Fibroblast of lung (primary cell): ENCODE results near the gene GNG3. TPM values are rescaled to one million over a fixed set of nuclear protein-coding genes. Genes with fewer than 3 reads are reported as not detected.
A peak's percentile ranks its signal among the peaks of the same experiment; 100 is the strongest.

Source experiments
- DNase-seq, 2 donors: peaks; one replicate each; pipeline versions ENCODE4 v3.0.0 to v3.0.0-alpha.2; 2010; ENCODE audit warnings: low read depth in 2 of 2
- H2AFZ ChIP-seq: 2 replicates; pipeline ENCODE4 v1.5.1; 2012; ENCODE audit warnings: low read length, control low read depth, inconsistent platforms
- H3K27ac ChIP-seq: 2 replicates; pipeline ENCODE4 v1.5.1; 2011; ENCODE audit warnings: low read length, control low read depth; ENCODE audit not compliant: insufficient read depth
- H3K27me3 ChIP-seq: 2 replicates; pipeline ENCODE4 v1.5.1; 2011; ENCODE audit warnings: mild to moderate bottlenecking, low read length; ENCODE audit not compliant: control insufficient read depth, insufficient read depth
- H3K36me3 ChIP-seq: 2 replicates; pipeline ENCODE4 v1.5.1; 2011; ENCODE audit warnings: low read length; ENCODE audit not compliant: control insufficient read depth, insufficient read depth
- H3K4me1 ChIP-seq: 2 replicates; pipeline ENCODE4 v1.5.1; 2011; ENCODE audit warnings: low read length; ENCODE audit not compliant: control insufficient read depth, insufficient read depth; ENCODE audit errors: extremely low read depth
- H3K4me2 ChIP-seq: 2 replicates; pipeline ENCODE4 v1.5.1; 2011; ENCODE audit warnings: low read length, control low read depth; ENCODE audit not compliant: insufficient read depth; ENCODE audit errors: extremely low read depth
- H3K4me3 ChIP-seq, 4 experiments: fragments of 200-600 bp in 1 of 4; sonication (generic) in 1 of 4; replicated peaks in 1 of 4; 2 replicates each; pipeline ENCODE4 v1.5.1; 2011 to 2016; ENCODE audit warnings: low read length in 4 of 4, low read depth in 3 of 4, mild to moderate bottlenecking in 3 of 4, control low read depth in 2 of 4, inconsistent platforms in 1 of 4, mixed read lengths in 1 of 4; ENCODE audit not compliant: insufficient read depth in 1 of 4; ENCODE audit errors: control extremely low read depth in 1 of 4
- H3K79me2 ChIP-seq: 2 replicates; pipeline ENCODE4 v1.5.1; 2012; ENCODE audit warnings: mild to moderate bottlenecking, low read length, inconsistent platforms; ENCODE audit not compliant: control insufficient read depth, insufficient read depth
- H3K9ac ChIP-seq: 2 replicates; pipeline ENCODE4 v1.5.1; 2011; ENCODE audit warnings: mild to moderate bottlenecking, low read length, control low read depth; ENCODE audit not compliant: insufficient read depth
- H3K9me3 ChIP-seq: 2 replicates; pipeline ENCODE4 v1.5.1; 2012; ENCODE audit warnings: low read depth, low read length; ENCODE audit not compliant: control insufficient read depth, insufficient read depth
- H4K20me1 ChIP-seq: 2 replicates; pipeline ENCODE4 v1.5.1; 2011; ENCODE audit warnings: low read length; ENCODE audit not compliant: control insufficient read depth, insufficient read depth; ENCODE audit errors: extremely low read depth
- CTCF ChIP-seq, 2 donors: IDR thresholded peaks in 1 of 2; conservative IDR thresholded peaks in 1 of 2; 1 replicate in 1 of 2; 2 replicates in 1 of 2; pipeline ENCODE4 v1.5.1; 2011 to 2012; ENCODE audit warnings: low read length in 2 of 2, control low read depth in 1 of 2, inconsistent platforms in 1 of 2, low read depth in 1 of 2, mild to moderate bottlenecking in 1 of 2
- EZH2 ChIP-seq: IDR thresholded peaks from 2 replicates; pipeline ENCODE4 v1.5.1; 2012; ENCODE audit warnings: low read length, control low read depth, mild to moderate bottlenecking; ENCODE audit errors: missing control alignments
- polyA plus RNA-seq, 2 donors: library from polyadenylated mRNA; depleted of rRNA in 1 of 2; stranded (reverse) in 1 of 2; unstranded in 1 of 2; fragments of >200 nt; gene quantifications; 2 replicates each; pipeline ENCODE4 v1.2.1, GENCODE V29; 2011 to 2012; ENCODE audit warnings: missing spikeins in 1 of 2
- total RNA-seq: library from RNA; depleted of rRNA; stranded (reverse); fragments of >200 nt; gene quantifications from 2 replicates; pipeline ENCODE4 v1.2.1, GENCODE V29; 2014

Gene GNG3
- total and polyA plus RNA-seq, 2 donors (not counting 1 experiment from before 2014, with no cell fraction given) = not detected

GRCh38 chr11:62755086-62755615 is 47.7 kb downstream of the GNG3 start:
- Histone ChIP-seq H3K4me3 (no peak overlapping the region), H3K79me2 (peaks cover 7% of the 10 kb centered on the region), H4K20me1 (no peaks in the 10 kb centered on the region), H3K9ac (no peak overlapping the region), H2AFZ (no peak overlapping the region), H3K4me2 (no peak overlapping the region), H3K27me3 (no peaks in the 10 kb centered on the region), H3K9me3 (no peaks in the 10 kb centered on the region), H3K4me1 (no peaks in the 10 kb centered on the region), H3K36me3 (peaks cover 5% of the 10 kb centered on the region), H3K27ac (no peak overlapping the region)
- no peak for DNase-seq
- no peak for TF ChIP-seq EZH2
- TF ChIP-seq CTCF (conservative IDR thresholded peaks at IDR 0.05 in 1 of 2, IDR thresholded peaks at IDR 0.05 in 1 of 2; ENCODE audit: low read depth in 1 of 2, low read length in 2 of 2) = no peak

GRCh38 chr11:62757846-62758788 is 50.6 kb downstream of the GNG3 start:
- no peaks in the 10 kb centered on the region for H3K36me3 ChIP-seq
- no peaks in the 10 kb centered on the region for H4K20me1 ChIP-seq
- TF ChIP-seq EZH2 = no peak
- TF ChIP-seq CTCF (conservative IDR thresholded peaks at IDR 0.05 in 1 of 2, IDR thresholded peaks at IDR 0.05 in 1 of 2; ENCODE audit: low read depth in 1 of 2, low read length in 2 of 2) = no peak
- no peak overlapping the region for H3K9ac ChIP-seq
- H3K4me2 ChIP-seq = no peak overlapping the region
- no peak overlapping the region for H3K27ac ChIP-seq
- H3K4me3 ChIP-seq = no peak overlapping the region
- H2AFZ ChIP-seq = peak overlapping the region; percentile 26
- H3K4me1 ChIP-seq = no peaks in the 10 kb centered on the region
- H3K79me2 ChIP-seq = peaks cover 8% of the 10 kb centered on the region
- H3K27me3 ChIP-seq = no peaks in the 10 kb centered on the region
- H3K9me3 ChIP-seq = no peaks in the 10 kb centered on the region
- no peak for DNase-seq

Other genes with a start within 250 kb of the GNG3 start
- gene AHNAK, start 160.9 kb upstream of the GNG3 start, total RNA-seq = 396 and 762 TPM in 2 replicates
- 209 and 220 TPM in 2 replicates for gene AHNAK, start 160.9 kb upstream of the GNG3 start, polyA plus RNA-seq
- gene EEF1G, start 133.8 kb upstream of the GNG3 start, total RNA-seq = 1,405 and 1,825 TPM in 2 replicates
- gene EEF1G, start 133.8 kb upstream of the GNG3 start, polyA plus RNA-seq = 1,308 and 1,333 TPM in 2 replicates
- 6.9 and 7.8 TPM in 2 replicates for gene TUT1, start 116.2 kb upstream of the GNG3 start, total RNA-seq
- gene TUT1, start 116.2 kb upstream of the GNG3 start, polyA plus RNA-seq = 5.5 and 6.8 TPM in 2 replicates
- 117 and 124 TPM in 2 replicates for gene MTA2, start 105.8 kb upstream of the GNG3 start, total RNA-seq
- gene MTA2, start 105.8 kb upstream of the GNG3 start, polyA plus RNA-seq = 31.4 and 33.6 TPM in 2 replicates
- gene EML3, start 94.9 kb upstream of the GNG3 start, total RNA-seq = 17.5 and 20.5 TPM in 2 replicates
- 17.8 and 22.6 TPM in 2 replicates for gene EML3, start 94.9 kb upstream of the GNG3 start, polyA plus RNA-seq
- gene ROM1, start 94.4 kb upstream of the GNG3 start, total RNA-seq = 8.5 and 9.9 TPM in 2 replicates
- gene ROM1, start 94.4 kb upstream of the GNG3 start, polyA plus RNA-seq = 1.7 and 3.0 TPM in 2 replicates
- gene B3GAT3, start 85.7 kb upstream of the GNG3 start, total RNA-seq = 29.1 and 30.8 TPM in 2 replicates
- 15.9 and 17.6 TPM in 2 replicates for gene B3GAT3, start 85.7 kb upstream of the GNG3 start, polyA plus RNA-seq
- 167 and 279 TPM in 2 replicates for gene GANAB, start 61.1 kb upstream of the GNG3 start, total RNA-seq
- 328 and 368 TPM in 2 replicates for gene GANAB, start 61.1 kb upstream of the GNG3 start, polyA plus RNA-seq
- 16.4 and 16.7 TPM in 2 replicates for gene INTS5, start 54.4 kb upstream of the GNG3 start, total RNA-seq
- 9.4 and 13.2 TPM in 2 replicates for gene INTS5, start 54.4 kb upstream of the GNG3 start, polyA plus RNA-seq
- gene C11orf98, start 42.5 kb upstream of the GNG3 start, total RNA-seq = 25.4 and 33.4 TPM in 2 replicates
- 38.2 and 64.8 TPM in 2 replicates for gene C11orf98, start 42.5 kb upstream of the GNG3 start, polyA plus RNA-seq
- gene CSKMT, start 42.4 kb upstream of the GNG3 start, total RNA-seq = 8.4 and 9.8 TPM in 2 replicates
- 2.6 and 2.9 TPM in 2 replicates for gene CSKMT, start 42.4 kb upstream of the GNG3 start, polyA plus RNA-seq
- 12.1 and 14.0 TPM in 2 replicates for gene UQCC3, start 36.0 kb upstream of the GNG3 start, total RNA-seq
- 4.7 and 7.3 TPM in 2 replicates for gene UQCC3, start 36.0 kb upstream of the GNG3 start, polyA plus RNA-seq
- gene LBHD1, start 35.4 kb upstream of the GNG3 start, total RNA-seq = 3.6 and 4.5 TPM in 2 replicates
- gene LBHD1, start 35.4 kb upstream of the GNG3 start, polyA plus RNA-seq = 3.1 and 3.4 TPM in 2 replicates
- 143 and 229 TPM in 2 replicates for gene UBXN1, start 28.6 kb upstream of the GNG3 start, total RNA-seq
- 76.4 and 88.6 TPM in 2 replicates for gene UBXN1, start 28.6 kb upstream of the GNG3 start, polyA plus RNA-seq
- 13.4 and 31.5 TPM in 2 replicates for gene LRRN4CL, start 18.1 kb upstream of the GNG3 start, total RNA-seq
- gene LRRN4CL, start 18.1 kb upstream of the GNG3 start, polyA plus RNA-seq = 7.9 and 12.7 TPM in 2 replicates
- 37.8 and 62.1 TPM in 2 replicates for gene BSCL2, start 252 bp upstream of the GNG3 start, total RNA-seq
- 35.5 and 54.0 TPM in 2 replicates for gene BSCL2, start 252 bp upstream of the GNG3 start, polyA plus RNA-seq
- 9.2 and 14.5 TPM in 2 replicates for gene HNRNPUL2, start 19.8 kb downstream of the GNG3 start, total RNA-seq
- 18.8 and 26.4 TPM in 2 replicates for gene HNRNPUL2, start 19.8 kb downstream of the GNG3 start, polyA plus RNA-seq
- gene TTC9C, start 20.8 kb downstream of the GNG3 start, total RNA-seq = 32.4 and 44.4 TPM in 2 replicates
- 26.1 and 27.3 TPM in 2 replicates for gene TTC9C, start 20.8 kb downstream of the GNG3 start, polyA plus RNA-seq
- gene ZBTB3, start 46.5 kb downstream of the GNG3 start, total RNA-seq = 13.4 and 14.4 TPM in 2 replicates
- 6.2 and 6.8 TPM in 2 replicates for gene ZBTB3, start 46.5 kb downstream of the GNG3 start, polyA plus RNA-seq
- 68.8 and 80.6 TPM in 2 replicates for gene POLR2G, start 53.9 kb downstream of the GNG3 start, total RNA-seq
- 216 and 228 TPM in 2 replicates for gene POLR2G, start 53.9 kb downstream of the GNG3 start, polyA plus RNA-seq
- gene TAF6L, start 63.7 kb downstream of the GNG3 start, total RNA-seq = 16.7 and 18.8 TPM in 2 replicates
- 10.0 and 12.7 TPM in 2 replicates for gene TAF6L, start 63.7 kb downstream of the GNG3 start, polyA plus RNA-seq
- 27.5 and 41.9 TPM in 2 replicates for gene TMEM179B, start 79.7 kb downstream of the GNG3 start, total RNA-seq
- 64.8 and 69.5 TPM in 2 replicates for gene TMEM179B, start 79.7 kb downstream of the GNG3 start, polyA plus RNA-seq
- gene TMEM223, start 84.3 kb downstream of the GNG3 start, total RNA-seq = 11.7 and 16.4 TPM in 2 replicates
- 14.4 and 15.4 TPM in 2 replicates for gene TMEM223, start 84.3 kb downstream of the GNG3 start, polyA plus RNA-seq
- 14.9 and 17.2 TPM in 2 replicates for gene NXF1, start 97.8 kb downstream of the GNG3 start, total RNA-seq
- gene NXF1, start 97.8 kb downstream of the GNG3 start, polyA plus RNA-seq = 27.8 and 43.7 TPM in 2 replicates
- gene STX5, start 124.4 kb downstream of the GNG3 start, total RNA-seq = 40.3 and 44.9 TPM in 2 replicates
- gene STX5, start 124.4 kb downstream of the GNG3 start, polyA plus RNA-seq = 48.7 and 48.9 TPM in 2 replicates
- gene TEX54, start 125.2 kb downstream of the GNG3 start, total RNA-seq = not detected in 2 replicates
- not detected in 2 replicates for gene TEX54, start 125.2 kb downstream of the GNG3 start, polyA plus RNA-seq
- gene WDR74, start 131.9 kb downstream of the GNG3 start, total RNA-seq = 85.3 and 86.9 TPM in 2 replicates
- 14.8 and 24.0 TPM in 2 replicates for gene WDR74, start 131.9 kb downstream of the GNG3 start, polyA plus RNA-seq
- 344 and 441 TPM in 2 replicates for gene SLC3A2, start 173.2 kb downstream of the GNG3 start, total RNA-seq
- gene SLC3A2, start 173.2 kb downstream of the GNG3 start, polyA plus RNA-seq = 91.2 and 132 TPM in 2 replicates
- gene CHRM1, start 213.7 kb downstream of the GNG3 start, total RNA-seq = not detected in 2 replicates
- not detected in 2 replicates for gene CHRM1, start 213.7 kb downstream of the GNG3 start, polyA plus RNA-seq